Ureter (tissue), 1 donor: Measurements from ENCODE around the gene FNTB. TPM values are rescaled to one million over a fixed set of nuclear protein-coding genes. Genes with fewer than 3 reads are reported as not detected.

Experiments used
- DNase-seq: peaks from one replicate; pipeline ENCODE4 v3.0.0-alpha.2; 2020; ENCODE audit warnings: low spot score
- total RNA-seq: library from RNA; stranded (reverse); gene quantifications from one replicate; pipeline ENCODE4 v1.2.4, GENCODE V29; 2023
- donor health status: DM: yes; HTN: yes; CAD: no.

The FNTB gene
- total RNA-seq, 1 donor from 2014 or later = 28.3 TPM

- no peak for DNase-seq
These were observed 33.4 kb upstream of the FNTB start for GRCh38 chr14:64953310-64953654.

- no peak for DNase-seq
These were observed 33.0 kb upstream of the FNTB start for GRCh38 chr14:64953661-64954060.

- DNase-seq = no peak
These were observed 32.0 kb upstream of the FNTB start for GRCh38 chr14:64954491-64955240.

GRCh38 chr14:64955297-64955696, 31.4 kb upstream of the FNTB start:
- DNase-seq = no peak

GRCh38 chr14:64956697-64957406, 29.8 kb upstream of the FNTB start:
- DNase-seq = no peak

- no peak for DNase-seq
These were observed 28.5 kb upstream of the FNTB start for GRCh38 chr14:64958201-64958600.

- no peak for DNase-seq
These were observed 28.0 kb upstream of the FNTB start for GRCh38 chr14:64958743-64959142.

GRCh38 chr14:64960762-64961276, 25.9 kb upstream of the FNTB start:
- peak; percentile 75 for DNase-seq

- DNase-seq = no peak
These were observed 23.1 kb upstream of the FNTB start for GRCh38 chr14:64963611-64964010.

GRCh38 chr14:64965356-64966000, 21.2 kb upstream of the FNTB start:
- DNase-seq = no peak

- peak; percentile 85 for DNase-seq
These were observed 19.7 kb upstream of the FNTB start for GRCh38 chr14:64966976-64967375.

GRCh38 chr14:64968167-64968566, 18.5 kb upstream of the FNTB start:
- no peak for DNase-seq

GRCh38 chr14:64968651-64969050, 18.0 kb upstream of the FNTB start:
- no peak for DNase-seq

- DNase-seq = no peak
These were observed 16.7 kb upstream of the FNTB start for GRCh38 chr14:64970041-64970440.

- no peak for DNase-seq
These were observed 15.8 kb upstream of the FNTB start for GRCh38 chr14:64970776-64971477.

- DNase-seq = no peak
These were observed 15.2 kb upstream of the FNTB start for GRCh38 chr14:64971491-64971942.

- no peak for DNase-seq
These were observed 14.5 kb upstream of the FNTB start, which contains the start of gene RAB15 for GRCh38 chr14:64971943-64972791. Gene RAB15, minus strand, starts transcription at chr14:64972336. Its CDS starts 260 bp downstream, at chr14:64972076.

GRCh38 chr14:64973026-64973442, 13.7 kb upstream of the FNTB start:
- no peak for DNase-seq

- no peak for DNase-seq
These were observed 12.9 kb upstream of the FNTB start for GRCh38 chr14:64973826-64974225.

GRCh38 chr14:64974563-64974962, 12.1 kb upstream of the FNTB start:
- DNase-seq = no peak
